ENCODE results near the gene CDH23.

DNA sequence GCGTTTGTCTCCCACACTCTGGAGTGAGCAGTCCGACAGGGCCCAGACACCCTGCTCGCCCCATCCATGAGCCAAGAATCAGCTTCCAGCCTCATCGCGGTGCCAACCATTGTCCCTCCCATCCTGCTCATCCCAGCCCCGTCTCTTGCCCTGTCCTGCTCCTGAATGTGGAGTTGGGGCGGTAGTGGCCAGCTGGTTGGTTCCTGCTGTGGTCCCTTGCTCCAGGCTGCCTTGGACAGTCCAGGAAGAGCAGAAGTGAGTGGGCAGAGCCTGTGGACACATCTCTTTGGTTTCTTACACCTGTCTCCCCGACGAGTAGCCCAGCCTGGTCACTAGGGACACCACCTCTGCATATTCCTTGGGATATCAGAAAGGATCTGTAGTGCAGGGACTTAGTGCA lies 63.9 kb downstream of the CDH23 start:
- TF ChIP-seq, protein P1, sequence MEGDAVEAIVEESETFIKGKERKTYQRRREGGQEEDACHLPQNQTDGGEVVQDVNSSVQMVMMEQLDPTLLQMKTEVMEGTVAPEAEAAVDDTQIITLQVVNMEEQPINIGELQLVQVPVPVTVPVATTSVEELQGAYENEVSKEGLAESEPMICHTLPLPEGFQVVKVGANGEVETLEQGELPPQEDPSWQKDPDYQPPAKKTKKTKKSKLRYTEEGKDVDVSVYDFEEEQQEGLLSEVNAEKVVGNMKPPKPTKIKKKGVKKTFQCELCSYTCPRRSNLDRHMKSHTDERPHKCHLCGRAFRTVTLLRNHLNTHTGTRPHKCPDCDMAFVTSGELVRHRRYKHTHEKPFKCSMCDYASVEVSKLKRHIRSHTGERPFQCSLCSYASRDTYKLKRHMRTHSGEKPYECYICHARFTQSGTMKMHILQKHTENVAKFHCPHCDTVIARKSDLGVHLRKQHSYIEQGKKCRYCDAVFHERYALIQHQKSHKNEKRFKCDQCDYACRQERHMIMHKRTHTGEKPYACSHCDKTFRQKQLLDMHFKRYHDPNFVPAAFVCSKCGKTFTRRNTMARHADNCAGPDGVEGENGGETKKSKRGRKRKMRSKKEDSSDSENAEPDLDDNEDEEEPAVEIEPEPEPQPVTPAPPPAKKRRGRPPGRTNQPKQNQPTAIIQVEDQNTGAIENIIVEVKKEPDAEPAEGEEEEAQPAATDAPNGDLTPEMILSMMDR (IDR thresholded peaks at IDR 0.05; ENCODE audit: low read depth, low read length, poor library complexity, severe bottlenecking), result no peak
- TF ChIP-seq EZH2phosphoT487 (IDR thresholded peaks at IDR 0.05; ENCODE audit: borderline replicate concordance, low read length), result no peak
